GM19328 (cell line): ENCODE results near the gene LAMC3.
"Not testable (repeated sequence)": the region's sequence is repeated elsewhere in the genome, so short reads cannot be mapped to it uniquely, and the experiment has no call there.

Experiments
- ATAC-seq: cut with Tn5 transposase; IDR thresholded peaks from one replicate; pipeline ENCODE4 v1.9.1; 2021; ENCODE audit warnings: mild to moderate bottlenecking, moderate library complexity; ENCODE audit not compliant: unreplicated experiment

Gene LAMC3

DNA sequence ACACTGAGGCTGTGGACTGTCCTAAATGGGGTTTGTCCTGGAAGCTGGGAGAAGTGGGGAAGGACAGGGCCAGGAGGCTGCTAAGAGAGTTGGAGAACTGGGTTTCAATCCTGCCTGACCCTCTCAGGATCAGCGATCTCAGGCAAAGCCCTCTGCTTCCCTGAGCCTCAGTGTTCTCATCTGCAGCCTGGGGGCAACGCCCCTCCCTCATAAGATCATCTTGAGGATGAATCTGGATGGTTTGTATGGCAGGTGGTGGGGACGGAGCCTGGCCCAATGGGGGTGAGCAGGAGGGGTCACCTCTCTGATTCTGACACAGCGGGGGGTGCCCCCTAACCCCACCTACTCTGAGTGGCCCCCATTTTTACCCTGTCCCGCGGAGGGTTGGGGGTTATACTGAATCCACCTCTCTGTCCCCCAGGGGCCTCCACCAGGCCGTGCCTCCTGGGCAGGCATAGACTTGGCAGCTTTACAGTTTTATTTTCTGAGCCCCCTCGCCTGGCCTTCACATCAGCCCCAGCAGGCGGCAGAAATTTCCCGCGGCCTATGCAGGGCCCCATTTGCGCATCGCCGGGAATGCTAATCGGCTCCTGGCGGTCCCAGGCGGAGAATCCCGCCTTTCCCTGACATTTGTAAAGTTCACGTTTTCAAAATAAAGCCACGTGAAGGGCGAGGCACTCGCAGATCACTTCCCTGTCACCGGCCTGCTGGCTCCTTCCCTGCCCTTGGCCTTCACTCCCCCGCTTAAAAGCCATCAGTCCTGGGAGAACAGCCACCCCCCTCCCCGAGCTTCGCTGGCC, 17.8 kb upstream of the LAMC3 start:
- no peak for ATAC-seq

GRCh38 chr9:130991778-130992681, 16.9 kb upstream of the LAMC3 start:
- ATAC-seq = no peak

DNA sequence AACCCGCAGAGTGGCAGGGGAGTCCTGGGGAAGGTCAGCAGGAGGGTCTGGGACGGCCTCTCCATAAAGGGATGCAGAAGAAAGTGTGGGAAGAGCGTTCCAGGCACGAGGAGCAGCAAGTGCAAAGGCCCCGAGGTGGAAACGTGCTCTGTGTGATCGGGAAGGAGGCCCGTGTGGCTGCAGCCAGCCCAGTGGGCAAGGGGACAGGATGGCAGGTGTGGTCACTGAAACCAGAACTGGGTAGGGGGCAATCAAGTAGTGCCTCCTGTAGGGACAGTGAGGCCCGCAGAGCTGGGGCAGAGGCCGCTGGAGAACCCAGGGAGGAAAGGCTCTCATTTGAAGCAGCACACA, 16.3 kb upstream of the LAMC3 start:
- ATAC-seq = no peak

DNA sequence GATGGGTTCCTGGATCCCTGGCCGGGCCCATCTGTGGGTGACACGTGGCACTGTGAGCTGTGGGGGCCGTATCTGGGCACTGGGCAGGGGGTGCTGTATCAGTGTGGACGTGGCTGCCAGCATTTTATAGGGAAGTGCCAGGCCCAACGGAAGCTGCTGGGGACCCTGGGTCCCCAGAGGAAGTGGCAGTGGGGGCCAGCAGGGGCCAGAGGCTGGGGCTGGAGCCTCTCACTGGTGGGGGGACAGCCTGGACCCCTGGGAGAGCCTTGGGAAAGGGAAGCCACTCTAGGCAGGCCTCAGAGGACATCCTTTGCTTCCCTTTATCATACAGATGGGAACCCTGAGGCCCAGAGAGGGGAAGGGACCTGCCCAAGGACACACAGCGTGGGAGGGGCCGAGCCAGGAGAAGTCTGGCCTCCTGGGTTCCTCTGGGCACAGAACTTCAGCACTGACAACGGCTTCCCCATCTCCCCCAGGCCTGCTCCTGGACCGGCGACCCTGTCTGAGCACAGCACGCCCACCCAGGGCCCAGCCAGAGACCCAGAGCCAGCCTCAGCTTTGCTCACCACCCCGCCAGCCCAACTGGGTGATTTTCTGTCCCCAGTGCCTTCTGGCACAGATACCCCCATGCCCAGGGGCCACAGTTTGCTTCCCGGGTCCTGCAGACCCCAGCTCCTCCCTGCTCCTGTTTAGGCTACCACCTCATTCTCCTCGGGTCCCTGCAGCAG, 15.5 kb upstream of the LAMC3 start:
- ATAC-seq = no peak

DNA sequence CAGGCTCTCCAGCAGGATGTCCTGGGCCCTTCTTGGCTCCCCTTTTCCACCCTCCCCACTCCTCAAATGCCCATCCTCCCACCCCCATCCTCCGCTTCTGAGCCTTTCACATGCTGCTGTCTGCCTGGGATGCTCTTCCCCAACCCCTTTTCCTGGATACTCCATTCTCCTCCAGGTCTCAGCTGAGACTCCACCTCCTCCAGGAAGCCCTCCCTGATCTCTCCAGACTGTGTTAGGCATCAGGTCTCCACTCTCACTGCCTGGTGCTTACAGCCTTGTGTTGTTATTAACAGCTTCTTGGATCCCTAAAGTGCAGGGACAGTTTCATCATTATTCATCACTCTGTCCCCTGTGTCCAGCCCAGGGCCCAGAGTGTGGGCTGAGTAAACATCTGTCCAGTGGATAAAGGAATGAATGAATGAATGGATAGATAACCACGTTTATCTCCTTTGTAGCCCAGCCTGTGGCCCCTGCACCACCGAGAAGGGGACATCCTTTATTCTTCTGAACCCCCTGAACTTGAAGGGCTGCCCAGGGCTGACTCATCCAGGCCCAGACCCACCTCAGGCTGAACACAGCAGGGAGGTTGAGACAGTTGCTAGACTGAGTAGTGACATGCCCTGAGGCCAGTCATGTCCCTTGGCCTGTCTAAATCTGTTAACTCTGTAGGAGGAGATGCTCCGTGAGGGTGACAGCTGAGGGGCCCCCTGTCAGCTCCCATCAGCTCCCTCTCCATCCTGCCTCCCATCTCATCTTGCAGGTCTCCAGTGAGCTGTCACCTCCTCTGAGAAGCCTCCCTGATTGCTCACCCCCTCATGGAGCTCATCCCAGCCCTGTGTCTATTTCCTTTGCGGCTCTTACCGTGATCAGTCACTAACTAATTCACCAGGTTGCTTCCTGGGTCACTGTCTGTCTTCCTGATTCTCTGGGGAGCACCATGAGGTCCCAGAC, 14.6 kb upstream of the LAMC3 start:
- ATAC-seq = no peak

DNA sequence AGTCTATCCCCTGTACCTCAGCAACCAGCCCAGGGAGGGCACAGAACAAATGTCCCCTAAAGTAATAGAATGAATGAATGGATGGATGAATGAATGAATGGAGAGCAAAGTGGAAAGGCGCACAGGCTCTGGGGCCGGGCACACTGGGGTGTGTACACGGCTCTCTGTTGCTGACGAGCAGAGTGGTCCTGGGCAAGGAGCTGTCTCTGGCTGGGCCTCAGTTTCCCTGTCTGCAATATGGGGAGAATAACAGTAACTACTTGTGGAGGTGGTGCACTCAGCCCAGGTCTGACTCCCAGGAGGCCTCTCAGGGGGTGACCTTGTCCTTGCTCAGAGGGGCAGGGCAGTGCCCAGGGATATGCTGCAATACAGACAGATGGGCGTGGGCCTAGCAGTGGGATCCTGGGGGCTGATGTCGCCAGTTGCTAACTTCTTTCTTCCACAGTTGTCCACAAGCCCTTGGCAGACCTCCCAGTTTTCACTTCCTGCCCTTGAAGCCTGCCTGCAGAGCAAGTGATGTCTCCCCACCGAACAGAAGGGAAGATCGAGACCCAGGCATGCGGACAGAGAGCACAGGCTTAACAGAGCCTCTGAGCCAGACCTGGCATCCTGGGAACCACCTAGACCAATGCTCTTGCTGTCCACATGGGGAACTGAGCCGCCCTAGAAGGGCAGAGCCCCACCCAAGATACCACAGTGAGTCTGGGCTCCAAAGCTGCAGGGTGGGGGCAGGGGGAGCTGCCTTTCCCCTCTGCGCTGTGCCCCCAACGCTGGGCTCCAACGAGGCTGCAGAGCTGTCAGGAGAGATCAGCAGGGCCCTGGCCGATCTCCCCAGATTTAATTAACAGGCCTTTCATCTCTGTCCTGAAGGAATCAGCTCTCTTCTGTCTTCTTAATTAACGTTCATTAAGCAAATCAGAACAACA, 13.6 kb upstream of the LAMC3 start:
- no peak for ATAC-seq

GRCh38 chr9:130996205-130996604, 12.8 kb upstream of the LAMC3 start:
- ATAC-seq = no peak

GRCh38 chr9:130996676-130997394, 12.1 kb upstream of the LAMC3 start:
- no peak for ATAC-seq

GRCh38 chr9:130997395-130997684, 11.6 kb upstream of the LAMC3 start:
- no peak for ATAC-seq

GRCh38 chr9:130997925-130998596, 10.9 kb upstream of the LAMC3 start:
- ATAC-seq = no peak

GRCh38 chr9:130998597-130999244, 10.3 kb upstream of the LAMC3 start:
- ATAC-seq = no peak

GRCh38 chr9:130999245-130999623, 9.7 kb upstream of the LAMC3 start:
- ATAC-seq = no peak

GRCh38 chr9:131000526-131000925, 8.4 kb upstream of the LAMC3 start:
- ATAC-seq = not testable (repeated sequence)

DNA sequence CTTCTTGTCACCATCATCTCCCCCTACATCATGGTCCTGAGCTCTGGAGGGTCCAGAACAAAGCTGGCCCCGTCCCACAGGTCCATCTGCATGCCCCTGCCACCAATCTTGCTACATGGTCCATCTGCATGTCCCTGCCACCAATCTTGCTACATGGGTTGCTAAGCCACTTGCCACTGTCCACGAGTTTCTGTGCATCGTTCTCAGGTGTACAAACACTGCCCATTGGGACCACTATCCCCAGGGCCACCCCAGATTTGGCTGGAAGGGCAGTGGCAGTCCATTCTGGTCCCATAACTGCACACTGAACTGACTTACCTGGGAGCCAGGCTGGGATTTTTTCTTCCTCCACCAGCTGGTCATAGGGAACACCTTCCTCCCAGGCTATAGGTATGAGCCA, 8.0 kb upstream of the LAMC3 start:
- ATAC-seq = no peak

- ATAC-seq = no peak
Observed at GRCh38 chr9:131001990-131002389, 7.0 kb upstream of the LAMC3 start.

DNA sequence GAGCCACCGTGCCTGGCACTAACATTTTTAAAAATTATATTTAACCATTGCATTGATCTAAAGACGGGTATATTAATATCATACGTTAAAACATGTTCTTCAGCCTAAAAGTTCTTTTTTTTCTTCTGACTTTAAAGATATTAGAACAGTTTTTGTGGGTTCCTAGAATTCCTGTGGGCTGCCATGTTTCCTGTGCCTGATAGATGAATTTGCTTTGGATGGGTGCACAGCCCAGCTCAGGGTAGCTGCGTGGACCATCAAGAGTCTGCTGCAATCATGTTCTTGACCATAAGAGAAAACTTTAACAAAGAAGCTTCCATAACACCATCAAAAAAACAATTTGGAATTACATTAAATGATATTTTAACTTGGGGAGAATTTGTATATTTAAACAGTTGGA, 2.4 kb upstream of the LAMC3 start:
- ATAC-seq = no peak

GRCh38 chr9:131008086-131008485, 888 bp upstream of the LAMC3 start:
- ATAC-seq = no peak

GRCh38 chr9:131008563-131008908, 438 bp upstream of the LAMC3 start:
- no peak for ATAC-seq
